ENCODE measurements around the gene FCRLA. TPM values are rescaled to one million over a fixed set of nuclear protein-coding genes. Genes with fewer than 3 reads are reported as not detected.
"Not testable (repeated sequence)": the region's sequence is repeated elsewhere in the genome, so short reads cannot be mapped to it uniquely, and the experiment has no call there.

Gene FCRLA
- total RNA-seq, 1 experiment from 2014 or later = 1.5 TPM

DNA sequence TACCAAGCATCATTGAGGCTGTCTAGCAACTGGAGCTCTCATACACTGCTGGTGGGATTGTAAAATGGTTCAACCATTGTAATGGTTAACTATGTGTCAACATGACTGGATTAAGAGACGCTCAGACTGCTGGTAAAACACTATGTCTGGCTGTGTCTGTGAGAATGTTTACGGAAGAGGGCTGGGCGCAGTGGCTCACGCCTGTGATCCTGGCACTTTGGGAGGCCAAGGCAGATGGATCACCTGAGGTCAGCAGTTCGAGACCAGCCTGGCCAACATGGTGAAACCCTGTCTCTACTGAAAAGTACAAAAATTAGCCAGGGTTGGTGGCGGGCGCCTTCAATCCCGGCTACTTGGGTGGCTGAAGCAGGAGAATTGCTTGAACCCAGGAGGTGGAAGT lies 4.8 kb upstream of the FCRLA start:
- DNase-seq (ENCODE audit: low read depth) = no peak

GRCh38 chr1:161705537-161705936 lies 1.5 kb upstream of the FCRLA start:
- no peak for DNase-seq (ENCODE audit: low read depth)

DNA sequence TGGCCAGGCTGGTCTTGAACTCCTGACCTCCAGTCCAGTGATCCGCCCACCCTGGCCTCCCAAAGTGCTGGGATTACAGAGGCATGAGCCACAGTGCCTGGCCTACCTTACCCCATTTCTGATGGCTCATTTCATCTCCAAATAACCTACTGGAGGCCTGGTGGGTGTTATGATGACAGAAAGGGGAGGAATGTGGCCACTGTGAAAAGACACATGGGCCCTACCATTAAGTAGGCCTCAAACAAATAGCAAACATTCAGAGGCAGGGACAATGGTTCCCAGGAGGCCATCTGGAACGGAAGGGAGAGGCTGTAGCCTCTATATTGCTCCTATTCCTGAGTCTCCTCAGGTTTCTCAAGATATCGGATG lies 932 bp upstream of the FCRLA start:
- no peak for DNase-seq (ENCODE audit: low read depth)

- no peak for DNase-seq (ENCODE audit: low read depth)
These were observed 474 bp downstream of the FCRLA start for GRCh38 chr1:161707503-161707902.

GRCh38 chr1:161709373-161709772 lies 2.3 kb downstream of the FCRLA start:
- no peak for DNase-seq (ENCODE audit: low read depth)

- DNase-seq (ENCODE audit: low read depth) = no peak
These were observed 3.5 kb downstream of the FCRLA start for GRCh38 chr1:161710560-161710959.

- no peak for DNase-seq (ENCODE audit: low read depth)
These were observed 11.7 kb downstream of the FCRLA start for GRCh38 chr1:161718559-161719324.

DNA sequence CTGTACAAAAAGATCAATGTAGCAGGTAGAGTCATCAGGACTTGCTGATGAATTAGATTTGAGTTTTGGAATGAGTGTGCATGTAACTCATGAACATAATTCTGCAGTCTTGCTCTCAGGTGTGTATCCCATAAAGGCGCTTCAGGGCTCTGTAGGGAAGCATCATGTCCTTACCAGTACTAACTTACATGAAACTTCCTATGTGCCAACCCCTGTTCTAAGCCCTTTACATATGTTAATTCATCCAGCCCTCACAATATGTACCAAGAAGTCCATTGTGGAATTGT lies 12.2 kb downstream of the FCRLA start:
- DNase-seq (ENCODE audit: low read depth) = no peak

- DNase-seq (ENCODE audit: low read depth) = no peak
These were observed 13.4 kb downstream of the FCRLA start for GRCh38 chr1:161720422-161720821.

GRCh38 chr1:161720956-161721737 lies 14.1 kb downstream of the FCRLA start, which contains the start of gene FCRLB:
Gene FCRLB, plus strand, starts transcription at chr1:161721544. Its CDS starts 1,129 bp downstream, at chr1:161722673.
- no peak for DNase-seq (ENCODE audit: low read depth)

DNA sequence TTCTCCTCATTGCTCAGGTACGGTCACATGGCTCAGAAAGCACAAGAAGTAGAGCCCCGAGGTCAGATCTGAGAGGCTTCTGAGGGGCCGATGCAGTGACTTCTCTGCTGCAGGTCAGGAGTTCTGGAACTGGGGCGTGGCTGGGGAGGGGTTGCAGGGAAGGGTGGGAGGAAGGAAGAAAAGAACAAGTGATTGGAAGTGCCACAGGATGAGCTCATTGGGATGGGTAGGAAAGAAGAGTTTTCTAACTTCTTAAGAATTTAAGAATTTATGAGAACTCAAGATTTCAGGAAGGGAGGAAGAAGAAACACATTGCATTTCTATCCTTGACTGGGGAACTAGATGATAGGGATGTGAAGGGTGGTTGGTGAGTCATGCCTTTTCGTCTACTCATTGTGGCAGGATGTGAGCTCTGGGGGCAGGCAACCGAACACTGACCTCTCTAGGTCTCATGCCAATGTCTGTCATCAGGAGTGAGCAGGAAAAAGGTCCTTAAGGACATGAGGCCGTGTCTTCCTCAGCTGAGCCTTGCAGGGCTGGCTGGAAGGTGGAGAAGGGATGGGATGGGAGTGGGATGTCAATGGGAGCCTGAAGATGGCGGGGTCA lies 14.8 kb downstream of the FCRLA start:
- DNase-seq (ENCODE audit: low read depth) = peak; percentile 97

DNA sequence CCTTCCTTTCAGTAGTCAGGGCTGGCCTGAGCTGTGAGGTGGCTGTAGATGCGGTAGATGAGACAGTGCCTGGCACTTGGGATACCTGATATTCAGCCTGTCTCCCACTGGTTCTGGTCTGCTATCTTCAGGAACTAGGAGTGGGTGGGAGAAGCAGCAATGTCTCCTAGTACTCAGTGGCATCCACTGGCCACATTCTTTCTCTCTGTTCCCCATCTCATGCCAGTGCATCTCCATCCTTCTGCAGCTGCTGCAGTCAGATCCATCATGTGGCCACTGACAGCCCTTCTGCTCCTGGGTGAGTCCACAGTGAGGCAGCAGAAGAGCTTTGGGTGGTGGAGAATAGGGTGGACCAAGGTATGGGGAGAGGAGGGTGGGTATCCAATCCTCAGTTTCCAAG lies 15.4 kb downstream of the FCRLA start:
- no peak for DNase-seq (ENCODE audit: low read depth)

DNA sequence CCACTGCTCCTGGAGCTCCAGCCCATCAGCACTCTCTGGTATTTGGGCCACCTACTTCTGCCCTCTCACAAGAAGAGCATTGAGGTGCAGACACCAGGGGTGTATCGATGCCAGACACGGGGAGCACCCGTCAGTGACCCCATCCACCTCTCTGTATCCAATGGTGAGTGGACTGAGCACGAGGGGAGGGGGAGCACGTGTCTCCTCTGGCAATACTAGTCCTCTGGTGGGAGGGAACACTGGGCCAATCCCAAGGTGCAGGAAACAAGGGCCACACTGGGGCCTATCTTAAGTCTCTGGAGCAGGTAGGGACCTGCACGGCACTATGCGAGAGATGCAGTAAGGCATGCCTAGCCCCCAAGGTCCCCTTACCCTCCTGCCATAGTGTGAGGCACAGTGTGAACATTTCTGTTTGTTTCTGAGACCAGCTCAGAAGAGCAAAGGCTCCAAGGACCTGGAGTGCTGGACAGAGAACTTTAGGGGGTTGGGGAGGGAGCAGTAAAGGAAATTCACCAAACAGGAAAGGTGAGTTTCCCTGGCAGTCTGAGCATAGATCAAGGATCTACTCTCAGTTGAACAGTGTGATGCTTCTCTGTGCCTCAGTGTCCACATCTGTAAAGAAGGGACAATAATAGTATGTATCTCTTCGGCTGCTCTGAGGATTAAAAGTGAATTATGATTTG lies 16.6 kb downstream of the FCRLA start:
- no peak for DNase-seq (ENCODE audit: low read depth)

DNA sequence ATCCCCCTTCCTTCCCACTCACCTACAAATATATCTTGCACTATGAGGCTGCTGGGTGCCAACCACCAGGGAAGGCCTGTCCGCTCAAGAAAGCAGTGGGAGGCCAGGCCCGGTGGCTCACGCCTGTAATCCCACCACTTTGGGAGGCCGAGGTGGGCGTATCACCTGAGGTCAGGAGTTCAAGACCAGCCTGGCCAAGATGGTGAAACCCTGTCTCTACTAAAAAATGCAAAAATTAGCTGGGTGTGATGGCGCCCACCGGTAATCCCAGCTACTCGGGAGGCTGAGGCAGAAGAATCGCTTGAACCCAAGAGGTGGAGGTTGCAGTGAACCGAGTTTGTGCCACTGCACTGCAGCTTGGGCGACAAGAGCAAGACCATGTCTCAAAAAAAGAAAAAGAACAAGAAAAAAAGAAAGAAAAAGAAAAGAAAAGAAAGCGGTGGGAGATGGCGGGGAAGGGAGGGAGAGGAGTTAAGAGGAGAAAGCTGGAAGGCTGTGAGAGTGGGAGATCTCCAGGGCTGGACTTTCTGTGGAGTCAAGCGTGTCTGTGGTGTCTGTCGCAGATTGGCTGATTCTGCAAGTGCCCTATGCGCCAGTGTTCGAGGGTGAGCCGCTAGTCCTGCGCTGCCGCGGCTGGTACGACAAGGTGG lies 18.4 kb downstream of the FCRLA start:
- DNase-seq (ENCODE audit: low read depth) = not testable (repeated sequence)

DNA sequence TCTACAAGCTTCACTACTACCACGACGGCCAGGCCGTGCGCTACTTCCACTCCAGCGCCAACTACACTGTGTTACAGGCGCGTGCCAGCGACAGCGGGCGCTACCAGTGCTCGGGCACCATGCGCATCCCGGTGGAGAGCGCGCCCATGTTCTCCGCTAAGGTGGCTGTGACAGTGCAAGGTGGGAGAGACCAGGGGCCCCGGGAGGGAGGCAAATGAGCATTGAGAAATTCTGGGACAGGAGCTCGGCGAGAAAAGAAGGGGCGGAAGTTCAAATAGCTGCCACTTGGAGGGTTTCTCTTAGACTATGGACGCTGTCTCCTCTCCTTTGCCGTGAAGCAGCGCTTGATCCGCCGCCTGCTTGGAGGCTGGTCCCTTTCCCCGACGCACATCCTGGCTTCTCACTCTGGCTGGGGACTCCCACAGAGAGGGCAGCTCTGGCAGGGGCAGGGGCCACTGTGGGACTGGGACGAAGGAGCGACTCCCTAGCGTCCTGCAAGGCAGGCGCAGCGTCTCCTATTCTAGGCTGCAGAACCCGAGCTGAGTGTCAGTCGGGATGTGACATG lies 19.0 kb downstream of the FCRLA start:
- peak; percentile 44 for DNase-seq (ENCODE audit: low read depth)

DNA sequence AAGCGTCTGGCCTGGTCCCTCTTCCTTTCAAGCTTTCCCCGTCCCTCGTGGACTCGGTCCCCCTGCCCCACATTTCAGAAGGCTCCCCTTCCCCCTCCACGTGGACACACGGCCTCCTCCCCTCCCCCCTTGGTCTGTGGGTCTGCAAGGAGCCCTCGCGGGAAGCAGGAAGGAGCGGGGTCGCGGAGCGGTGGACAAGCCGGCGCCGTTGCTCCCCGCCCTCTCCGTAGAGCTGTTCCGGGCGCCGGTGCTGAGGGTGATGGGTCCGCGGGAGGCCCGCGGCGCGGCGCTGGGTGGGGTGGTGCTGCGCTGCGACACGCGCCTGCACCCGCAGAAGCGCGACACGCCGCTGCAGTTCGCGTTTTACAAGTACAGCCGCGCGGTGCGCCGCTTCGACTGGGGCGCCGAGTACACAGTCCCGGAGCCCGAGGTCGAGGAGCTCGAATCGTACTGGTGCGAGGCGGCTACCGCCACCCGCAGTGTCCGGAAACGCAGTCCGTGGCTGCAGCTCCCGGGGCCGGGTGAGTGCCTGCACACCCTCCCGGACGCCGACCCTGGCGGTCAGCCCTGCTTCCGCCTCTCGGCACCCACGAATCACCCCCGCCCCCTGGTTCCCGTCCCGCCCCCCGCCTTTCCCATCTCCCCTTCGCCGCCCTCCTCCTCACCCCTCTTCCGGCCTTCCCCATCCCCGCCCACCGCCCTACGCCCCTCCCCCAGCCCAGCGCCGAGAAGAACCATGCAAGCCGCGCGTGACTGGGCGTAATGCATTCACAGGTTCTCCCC lies 19.6 kb downstream of the FCRLA start:
- DNase-seq (ENCODE audit: low read depth) = peak; percentile 71

DNA sequence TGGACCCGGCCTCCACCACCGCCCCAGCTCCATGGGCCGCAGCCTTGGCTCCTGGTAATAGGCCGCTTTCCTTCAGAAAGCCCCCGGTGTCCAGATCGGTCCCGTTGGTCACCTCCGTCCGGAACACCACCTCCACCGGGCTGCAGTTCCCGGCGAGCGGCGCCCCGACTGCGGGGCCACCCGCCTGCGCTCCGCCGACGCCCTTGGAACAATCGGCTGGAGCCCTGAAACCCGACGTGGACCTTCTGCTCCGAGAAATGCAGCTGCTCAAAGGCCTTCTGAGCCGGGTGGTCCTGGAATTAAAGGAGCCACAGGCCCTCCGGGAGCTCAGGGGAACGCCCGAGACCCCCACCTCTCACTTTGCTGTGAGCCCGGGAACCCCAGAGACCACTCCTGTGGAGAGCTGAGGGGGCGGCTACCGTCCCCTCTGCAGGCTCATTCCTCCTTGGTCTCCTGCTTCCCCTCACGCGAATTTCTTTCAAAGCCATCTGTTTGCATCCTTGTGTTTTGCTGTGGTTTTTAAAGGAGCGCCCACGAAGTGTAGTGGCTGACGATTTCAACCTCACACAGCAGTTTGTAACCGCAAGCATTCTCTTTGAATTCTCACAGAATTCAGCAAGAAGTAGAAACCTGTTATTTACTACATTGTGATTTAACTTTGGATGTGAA lies 20.4 kb downstream of the FCRLA start:
- DNase-seq (ENCODE audit: low read depth) = peak; percentile 59

DNA sequence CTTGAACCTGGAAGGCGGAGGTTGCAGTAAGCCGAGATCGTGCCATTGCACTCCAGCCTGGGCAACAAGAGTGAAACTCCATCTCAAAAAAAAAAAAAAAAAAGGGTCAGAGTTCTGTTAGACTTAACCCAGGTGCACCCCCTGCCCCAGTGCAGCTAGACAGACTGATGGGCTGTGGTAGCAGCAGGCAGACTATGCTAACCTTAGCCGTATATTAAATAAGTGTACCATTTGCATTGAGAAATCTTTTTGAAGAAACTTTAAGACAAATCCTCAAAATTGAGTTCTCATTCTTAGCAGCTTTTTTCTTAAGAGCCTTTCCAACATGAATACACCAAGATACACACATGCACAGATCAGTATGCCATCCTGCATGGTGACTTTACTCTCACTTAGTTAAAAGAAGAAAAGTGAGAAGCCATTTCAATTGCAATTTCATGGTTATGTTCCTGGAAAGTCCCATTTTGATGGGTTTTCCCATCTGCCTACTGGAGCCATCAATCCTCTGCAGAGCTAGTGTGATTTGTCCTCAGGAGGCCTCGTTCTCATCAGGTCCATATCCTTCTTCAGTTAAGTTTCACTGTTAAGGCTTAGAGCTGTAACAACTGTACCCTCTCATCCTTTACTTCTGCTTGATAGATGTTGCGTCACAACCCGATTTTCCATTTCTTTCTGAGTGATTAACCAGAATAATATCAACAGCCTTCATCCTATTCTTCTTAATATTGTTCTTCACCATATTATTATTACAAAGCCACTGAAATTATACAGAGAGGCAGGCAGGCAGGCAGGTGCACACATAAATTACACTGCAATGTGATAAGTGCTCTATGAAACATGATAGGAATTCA lies 21.6 kb downstream of the FCRLA start:
- no peak for DNase-seq (ENCODE audit: low read depth)
